ENCODE data around the gene PIP5K1A. TPM values are rescaled to one million over a fixed set of nuclear protein-coding genes. Genes with fewer than 3 reads are reported as not detected.

The PIP5K1A gene
- total RNA-seq, 1 donor from 2014 or later = 28.5 TPM

DNA sequence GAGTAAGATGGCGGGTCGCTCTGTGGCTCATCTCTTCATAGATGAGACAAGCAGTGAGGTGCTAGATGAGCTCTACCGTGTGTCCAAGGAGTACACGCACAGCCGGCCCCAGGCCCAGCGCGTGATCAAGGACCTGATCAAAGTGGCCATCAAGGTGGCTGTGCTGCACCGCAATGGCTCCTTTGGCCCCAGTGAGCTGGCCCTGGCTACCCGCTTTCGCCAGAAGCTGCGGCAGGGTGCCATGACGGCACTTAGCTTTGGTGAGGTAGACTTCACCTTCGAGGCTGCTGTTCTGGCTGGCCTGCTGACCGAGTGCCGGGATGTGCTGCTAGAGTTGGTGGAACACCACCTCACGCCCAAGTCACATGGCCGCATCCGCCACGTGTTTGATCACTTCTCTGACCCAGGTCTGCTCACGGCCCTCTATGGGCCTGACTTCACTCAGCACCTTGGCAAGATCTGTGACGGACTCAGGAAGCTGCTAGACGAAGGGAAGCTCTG lies 39.6 kb upstream of the PIP5K1A start:
- DNase-seq = no peak
- H3K9me3 ChIP-seq (replicated peaks) = no peaks in the 10 kb centered on the region
- intact Hi-C loops (cut with micrococcal nuclease) = loop anchor here (5.0 kb wide), 1 partner anchor 62 kb away; no protein-coding TSS in a partner anchor
- H3K27me3 ChIP-seq (ENCODE audit: low read depth) = no peaks in the 10 kb centered on the region
- peaks cover 27% of the 10 kb centered on the region for H3K4me1 ChIP-seq
- peak overlapping the region; percentile 4 for H3K27ac ChIP-seq (replicated peaks)
- H3K4me3 ChIP-seq = no peak overlapping the region
- peaks cover 47% of the 10 kb centered on the region for H3K36me3 ChIP-seq
- TF ChIP-seq, protein P1, sequence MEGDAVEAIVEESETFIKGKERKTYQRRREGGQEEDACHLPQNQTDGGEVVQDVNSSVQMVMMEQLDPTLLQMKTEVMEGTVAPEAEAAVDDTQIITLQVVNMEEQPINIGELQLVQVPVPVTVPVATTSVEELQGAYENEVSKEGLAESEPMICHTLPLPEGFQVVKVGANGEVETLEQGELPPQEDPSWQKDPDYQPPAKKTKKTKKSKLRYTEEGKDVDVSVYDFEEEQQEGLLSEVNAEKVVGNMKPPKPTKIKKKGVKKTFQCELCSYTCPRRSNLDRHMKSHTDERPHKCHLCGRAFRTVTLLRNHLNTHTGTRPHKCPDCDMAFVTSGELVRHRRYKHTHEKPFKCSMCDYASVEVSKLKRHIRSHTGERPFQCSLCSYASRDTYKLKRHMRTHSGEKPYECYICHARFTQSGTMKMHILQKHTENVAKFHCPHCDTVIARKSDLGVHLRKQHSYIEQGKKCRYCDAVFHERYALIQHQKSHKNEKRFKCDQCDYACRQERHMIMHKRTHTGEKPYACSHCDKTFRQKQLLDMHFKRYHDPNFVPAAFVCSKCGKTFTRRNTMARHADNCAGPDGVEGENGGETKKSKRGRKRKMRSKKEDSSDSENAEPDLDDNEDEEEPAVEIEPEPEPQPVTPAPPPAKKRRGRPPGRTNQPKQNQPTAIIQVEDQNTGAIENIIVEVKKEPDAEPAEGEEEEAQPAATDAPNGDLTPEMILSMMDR (IDR thresholded peaks at IDR 0.05; ENCODE audit: borderline replicate concordance) = no peak

DNA sequence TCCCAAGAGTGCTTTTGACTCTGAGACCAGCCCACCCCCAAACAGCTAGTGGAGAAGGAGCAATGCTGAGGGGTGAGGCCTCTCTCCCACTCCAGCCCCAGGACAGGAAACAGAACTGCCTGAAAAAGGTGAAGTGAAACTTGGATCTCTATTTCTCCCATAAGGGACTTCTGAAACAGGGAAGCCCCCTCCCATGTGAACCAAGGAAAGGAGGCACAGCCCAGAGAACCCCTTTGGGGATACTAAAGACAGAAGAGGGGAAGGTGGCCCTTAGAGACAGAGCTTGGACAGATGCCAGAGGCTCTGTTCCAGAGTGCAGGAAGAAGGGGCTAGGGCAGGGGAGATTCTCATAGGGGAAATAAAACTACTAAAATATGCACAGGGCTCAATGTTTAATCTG lies 39.0 kb upstream of the PIP5K1A start:
- DNase-seq = no peak
- H3K36me3 ChIP-seq = peaks cover 47% of the 10 kb centered on the region
- peaks cover 33% of the 10 kb centered on the region for H3K4me1 ChIP-seq
- H3K27ac ChIP-seq (replicated peaks) = peak overlapping the region; percentile 4
- H3K4me3 ChIP-seq = no peak overlapping the region
- TF ChIP-seq, protein P1 (IDR thresholded peaks at IDR 0.05; ENCODE audit: borderline replicate concordance) = no peak
- no peaks in the 10 kb centered on the region for H3K27me3 ChIP-seq (ENCODE audit: low read depth)
- H3K9me3 ChIP-seq (replicated peaks) = no peaks in the 10 kb centered on the region
- intact Hi-C loops (cut with micrococcal nuclease) = loop anchor here (5.0 kb wide), 1 partner anchor 62 kb away; no protein-coding TSS in a partner anchor

DNA sequence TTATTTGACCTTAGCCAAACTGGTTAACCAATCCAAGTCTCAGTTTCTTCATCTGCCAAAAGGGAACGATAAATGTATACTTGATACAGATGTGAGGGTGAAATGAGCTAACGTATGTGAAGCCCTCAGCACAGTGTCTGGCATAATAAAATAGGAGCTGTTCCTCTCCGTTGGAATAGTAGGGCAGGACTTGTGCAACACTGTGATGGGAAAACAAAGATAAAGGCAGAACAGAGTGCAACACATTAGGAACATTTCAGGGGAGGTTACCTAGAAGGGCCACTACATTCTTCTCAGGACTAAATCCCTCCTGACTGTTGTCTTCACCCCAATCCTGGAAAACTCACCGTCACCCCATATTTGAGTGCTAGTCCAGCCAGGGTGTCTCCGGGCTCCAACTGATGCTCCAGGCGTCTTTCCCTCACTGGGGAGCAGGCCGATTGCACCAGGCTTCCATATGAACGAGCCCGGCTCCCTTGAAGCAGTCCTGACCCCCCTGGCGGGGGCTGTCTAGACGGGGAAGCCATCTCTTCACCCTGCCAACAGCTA lies 33.5 kb upstream of the PIP5K1A start:
- Histone ChIP-seq H3K27ac (replicated peaks) (peak overlapping the region; percentile 91), H3K9me3 (replicated peaks) (no peaks in the 10 kb centered on the region), H3K36me3 (peaks cover 47% of the 10 kb centered on the region), H3K4me1 (peaks cover 54% of the 10 kb centered on the region), H3K4me3 (peak overlapping the region; percentile 86), H3K27me3 (ENCODE audit: low read depth) (no peaks in the 10 kb centered on the region)
- DNase-seq = no peak
- TF ChIP-seq, protein P1 (IDR thresholded peaks at IDR 0.05; ENCODE audit: borderline replicate concordance) = no peak
- intact Hi-C loops (cut with micrococcal nuclease) = no loop called here

DNA sequence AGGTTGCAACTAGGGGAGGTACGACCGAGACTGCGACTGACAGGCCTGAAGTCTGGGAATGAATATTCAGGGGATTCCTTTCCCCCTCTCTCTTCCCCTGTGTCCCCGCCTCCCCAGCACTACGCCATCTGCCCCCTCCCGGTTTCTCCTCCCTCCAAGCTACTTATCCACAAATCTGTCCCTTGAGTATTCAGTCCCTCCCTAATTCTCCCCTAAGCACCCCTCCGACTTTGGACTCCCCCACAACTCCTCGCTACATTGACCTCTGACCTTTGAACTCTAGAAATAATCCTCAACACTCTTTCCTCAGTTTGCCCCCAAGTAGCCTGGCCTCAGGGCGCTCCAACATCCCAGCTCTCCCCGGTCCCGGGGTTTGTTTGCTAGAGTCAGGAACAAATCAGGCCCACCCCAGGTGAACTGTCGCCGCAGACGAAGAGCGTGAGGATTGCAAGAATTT lies 33.0 kb upstream of the PIP5K1A start:
- H3K27ac ChIP-seq (replicated peaks) = peak overlapping the region; percentile 91
- no peaks in the 10 kb centered on the region for H3K9me3 ChIP-seq (replicated peaks)
- H3K36me3 ChIP-seq = peaks cover 47% of the 10 kb centered on the region
- TF ChIP-seq, protein P1 (IDR thresholded peaks at IDR 0.05; ENCODE audit: borderline replicate concordance) = no peak
- intact Hi-C loops (cut with micrococcal nuclease) = no loop called here
- H3K4me1 ChIP-seq = peaks cover 53% of the 10 kb centered on the region
- H3K27me3 ChIP-seq (ENCODE audit: low read depth) = no peaks in the 10 kb centered on the region
- peak; percentile 57 for DNase-seq
- peak overlapping the region; percentile 86 for H3K4me3 ChIP-seq

DNA sequence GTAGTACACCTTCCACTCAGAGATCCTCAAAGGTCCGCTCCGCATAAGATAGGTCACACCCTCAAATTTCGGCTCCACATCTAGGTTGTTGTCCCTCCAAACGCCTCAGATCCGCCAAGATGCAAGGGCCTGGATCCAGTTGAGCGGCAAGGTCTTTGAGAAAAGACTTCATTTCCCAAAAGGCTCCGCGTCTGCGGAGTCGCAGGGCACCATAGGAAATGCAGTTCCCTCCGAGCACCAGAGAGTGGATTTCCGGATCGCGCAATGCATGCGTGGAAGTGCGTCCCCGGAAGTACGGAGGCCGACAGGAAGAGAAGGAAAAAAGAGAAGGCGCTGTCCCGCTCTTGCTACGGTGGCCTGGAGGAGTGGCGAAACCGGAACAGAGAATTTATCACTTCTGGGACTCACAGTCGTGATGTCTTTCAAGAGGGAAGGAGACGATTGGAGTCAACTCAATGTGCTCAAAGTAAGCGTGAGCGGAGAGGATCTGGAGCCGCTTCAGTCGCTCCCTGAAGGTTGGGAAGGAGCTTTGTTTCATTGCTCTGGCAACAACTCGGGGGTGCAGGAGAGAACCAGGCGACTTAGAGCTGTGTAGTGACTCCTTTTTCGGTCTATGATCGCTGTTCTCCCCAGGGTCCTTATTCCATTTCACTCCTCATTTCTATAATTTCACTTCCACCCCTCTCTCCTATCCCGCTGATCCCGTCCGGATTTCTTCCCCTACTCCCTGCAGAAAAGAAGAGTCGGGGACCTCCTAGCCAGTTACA lies 32.4 kb upstream of the PIP5K1A start, which contains the start of the genes LYSMD1 and SCNM1:
Gene LYSMD1, minus strand, starts transcription at position 165 of the 767 bp plus-strand sequence. CDS start 644 bp downstream, outside the sequence.
Gene SCNM1, plus strand, starts transcription at position 407 of the 767 bp plus-strand sequence. Its CDS starts 9 bp downstream, at position 416.
- DNase-seq = peak; percentile 95
- intact Hi-C loops (cut with micrococcal nuclease) = no loop called here
- TF ChIP-seq, protein P1 (IDR thresholded peaks at IDR 0.05; ENCODE audit: borderline replicate concordance) = peak; percentile 30
- H3K4me1 ChIP-seq = peaks cover 47% of the 10 kb centered on the region
- no peaks in the 10 kb centered on the region for H3K9me3 ChIP-seq (replicated peaks)
- H3K4me3 ChIP-seq = peak within 1 kb of the TSS; percentile 86
- H3K36me3 ChIP-seq = peaks cover 47% of the 10 kb centered on the region
- H3K27ac ChIP-seq (replicated peaks) = peak within 1 kb of the TSS; percentile 91
- H3K27me3 ChIP-seq (ENCODE audit: low read depth) = no peaks in the 10 kb centered on the region
